H9 (cell line): ENCODE measurements around the gene IFIT1. TPM values are rescaled to one million over a fixed set of nuclear protein-coding genes. Genes with fewer than 3 reads are reported as not detected.

Experiments used
- DNase-seq: peaks from one replicate; pipeline ENCODE4 v3.0.0-alpha.2; 2017
- H2AFZ ChIP-seq: one replicate; pipeline ENCODE4 v1.6.1; 2013; ENCODE audit warnings: mild to moderate bottlenecking, low read length, control low read depth, moderate library complexity
- H2AK5ac ChIP-seq: 2 replicates; pipeline ENCODE4 v1.6.1; 2013; ENCODE audit warnings: low read length, control low read depth, mixed read lengths; ENCODE audit not compliant: insufficient read length
- H2BK120ac ChIP-seq: one replicate; pipeline ENCODE4 v1.6.1; 2013; ENCODE audit warnings: low read depth, mild to moderate bottlenecking, low read length, control low read depth, inconsistent platforms; ENCODE audit not compliant: poor library complexity, severe bottlenecking
- H2BK12ac ChIP-seq: 2 replicates; pipeline ENCODE4 v1.6.1; 2013; ENCODE audit warnings: low read length, control low read depth, mixed read lengths, low read depth; ENCODE audit not compliant: insufficient read length
- H2BK15ac ChIP-seq: 2 replicates; pipeline ENCODE4 v1.6.1; 2013; ENCODE audit warnings: low read depth, low read length, control low read depth
- H2BK20ac ChIP-seq: one replicate; pipeline ENCODE4 v1.6.1; 2013; ENCODE audit warnings: low read depth, mild to moderate bottlenecking, low read length, control low read depth, inconsistent platforms; ENCODE audit not compliant: poor library complexity, severe bottlenecking
- H2BK5ac ChIP-seq: 2 replicates; pipeline ENCODE4 v1.6.1; 2013; ENCODE audit warnings: low read length, control low read depth, mixed read lengths; ENCODE audit not compliant: insufficient read length
- H3K14ac ChIP-seq: 2 replicates; pipeline ENCODE4 v1.6.1; 2013; ENCODE audit warnings: low read length, control low read depth; ENCODE audit not compliant: insufficient read depth
- H3K18ac ChIP-seq: 2 replicates; pipeline ENCODE4 v1.6.1; 2013; ENCODE audit warnings: low read depth, mild to moderate bottlenecking, mixed read lengths, low read length, control low read depth; ENCODE audit not compliant: insufficient read length
- H3K23ac ChIP-seq: 2 replicates; pipeline ENCODE4 v1.6.1; 2013; ENCODE audit warnings: low read length, control low read depth, mixed read lengths, low read depth; ENCODE audit not compliant: insufficient read length
- H3K23me2 ChIP-seq: 2 replicates; pipeline ENCODE4 v1.6.1; 2013; ENCODE audit warnings: low read depth, mild to moderate bottlenecking, mixed read lengths, low read length, control low read depth; ENCODE audit not compliant: insufficient read length, poor library complexity, severe bottlenecking
- H3K27ac ChIP-seq: 2 replicates; pipeline ENCODE4 v1.5.1; 2013; ENCODE audit warnings: low read length, control low read depth, mixed read lengths, low read depth; ENCODE audit not compliant: insufficient read length
- H3K27me3 ChIP-seq: 2 replicates; pipeline ENCODE4 v1.6.1; 2013; ENCODE audit warnings: low read length, control low read depth, inconsistent platforms; ENCODE audit not compliant: insufficient read depth
- H3K4ac ChIP-seq: 2 replicates; pipeline ENCODE4 v1.6.1; 2013; ENCODE audit warnings: low read depth, mild to moderate bottlenecking, control low read depth, inconsistent platforms, low read length, moderate library complexity
- H3K4me1 ChIP-seq: 2 replicates; pipeline ENCODE4 v1.6.1; 2013; ENCODE audit warnings: low read length, control low read depth, inconsistent platforms; ENCODE audit not compliant: insufficient read depth
- H3K4me2 ChIP-seq: 2 replicates; pipeline ENCODE4 v1.6.1; 2013; ENCODE audit warnings: low read length, control low read depth, mixed read lengths; ENCODE audit not compliant: insufficient read length, insufficient read depth
- H3K56ac ChIP-seq: 2 replicates; pipeline ENCODE4 v1.6.1; 2013; ENCODE audit warnings: low read depth, mild to moderate bottlenecking, mixed read lengths, low read length, control low read depth; ENCODE audit not compliant: insufficient read length
- H3K79me1 ChIP-seq: 2 replicates; pipeline ENCODE4 v1.6.1; 2013; ENCODE audit warnings: low read depth, mild to moderate bottlenecking, moderate library complexity, low read length, control low read depth, inconsistent platforms; ENCODE audit not compliant: insufficient read depth, poor library complexity, severe bottlenecking
- H3K79me2 ChIP-seq: 2 replicates; pipeline ENCODE4 v1.6.1; 2013; ENCODE audit warnings: low read length, control low read depth, inconsistent platforms; ENCODE audit not compliant: insufficient read depth
- H3K9ac ChIP-seq: 2 replicates; pipeline ENCODE4 v1.6.1; 2013; ENCODE audit warnings: low read length, control low read depth, mixed read lengths; ENCODE audit not compliant: insufficient read length; ENCODE audit errors: extremely low read depth
- H3K9me3 ChIP-seq: one replicate; pipeline ENCODE4 v1.6.1; 2013; ENCODE audit warnings: low read depth, low read length, inconsistent platforms; ENCODE audit not compliant: control insufficient read depth
- H3T11ph ChIP-seq: one replicate; pipeline ENCODE4 v1.6.1; 2013; ENCODE audit warnings: mild to moderate bottlenecking, low read length, control low read depth, inconsistent platforms
- H4K20me1 ChIP-seq: one replicate; pipeline ENCODE4 v1.6.1; 2013; ENCODE audit not compliant: control insufficient read depth, insufficient read length, insufficient read depth
- H4K5ac ChIP-seq: 2 replicates; pipeline ENCODE4 v1.6.1; 2013; ENCODE audit warnings: low read depth, mild to moderate bottlenecking, mixed read lengths, low read length, control low read depth; ENCODE audit not compliant: insufficient read length
- H4K8ac ChIP-seq: replicated peaks from 2 replicates; pipeline ENCODE4 v1.6.1; 2013; ENCODE audit warnings: low read length, control low read depth, mixed read lengths, low read depth; ENCODE audit not compliant: insufficient read length
- H4K91ac ChIP-seq: 2 replicates; pipeline ENCODE4 v1.6.1; 2013; ENCODE audit warnings: low read depth, mild to moderate bottlenecking, moderate library complexity, mixed read lengths, low read length, control low read depth; ENCODE audit not compliant: insufficient read length
- H3K27ac Mint-ChIP-seq, 3 experiments: 2 replicates in 2 of 3; 3 replicates in 1 of 3; pipeline ENCODE4 v1.8.0; 2020 to 2021; ENCODE audit warnings: mixed read lengths in 3 of 3, mild to moderate bottlenecking in 1 of 3, moderate library complexity in 1 of 3
- H3K27me3 Mint-ChIP-seq: 2 replicates; pipeline ENCODE4 v1.8.0; 2021; ENCODE audit warnings: low read depth, mild to moderate bottlenecking, moderate library complexity, mixed read lengths
- H3K36me3 Mint-ChIP-seq, 3 experiments: 2 replicates in 2 of 3; 3 replicates in 1 of 3; pipeline ENCODE4 v1.8.0; 2020 to 2021; ENCODE audit warnings: low read depth in 3 of 3, mixed read lengths in 3 of 3; ENCODE audit not compliant: insufficient read depth in 1 of 3
- H3K4me1 Mint-ChIP-seq, 2 experiments: 2 replicates each; pipeline ENCODE4 v1.8.0; 2020; ENCODE audit warnings: mixed read lengths in 2 of 2
- H3K4me3 Mint-ChIP-seq, 2 experiments: 2 replicates in 1 of 2; 3 replicates in 1 of 2; pipeline ENCODE4 v1.8.0; 2020 to 2021; ENCODE audit warnings: mild to moderate bottlenecking in 2 of 2, mixed read lengths in 2 of 2, moderate library complexity in 1 of 2
- H3K9me3 Mint-ChIP-seq, 2 experiments: 2 replicates in 1 of 2; 3 replicates in 1 of 2; pipeline ENCODE4 v1.8.0; 2020; ENCODE audit warnings: mild to moderate bottlenecking in 2 of 2, mixed read lengths in 2 of 2, moderate library complexity in 1 of 2
- CTCF ChIP-seq: fragments of 200-600 bp; sonication (generic); conservative IDR thresholded peaks from 3 replicates; pipeline ENCODE4 v1.8.0; 2021; ENCODE audit warnings: antibody characterized with exemption, mild to moderate bottlenecking
- WGBS: extraction: QIAGEN DNeasy Blood & Tissue Kit; methylation state at CpG from one replicate; pipeline ENCODE4 v1.1.7; 2013; ENCODE audit warnings: missing lambda C conversion rate, low lambda C conversion rate, mixed read lengths; ENCODE audit not compliant: insufficient read length; ENCODE audit errors: extremely low coverage; 5-methylcytosine and 5-hydroxymethylcytosine counted together
- total RNA-seq: library from RNA; stranded (reverse); gene quantifications from 2 replicates; pipeline ENCODE4 v1.2.1, GENCODE V29; 2021

IFIT1 gene
- total RNA-seq, 1 experiment from 2014 or later, result 1.2 TPM

GRCh38 chr10:89346405-89347254 lies 45.8 kb upstream of the IFIT1 start:
- no peak overlapping the region for H3K4me3 Mint-ChIP-seq
- DNase-seq, result no peak
- H3K27ac Mint-ChIP-seq, result peak overlapping the region; percentile 95 to 97 (median 96)
- Histone ChIP-seq H3K79me2 (no peaks in the 10 kb centered on the region), H3K4ac (no peak overlapping the region; the same call in 1 of the 2 replicates), H2BK5ac (peak overlapping the region; percentile 65), H3K4me2 (no peak overlapping the region), H3K23ac (no peak overlapping the region), H2AFZ (peak overlapping the region; percentile 60), H3K18ac (peak overlapping the region; percentile 63), H4K20me1 (no peaks in the 10 kb centered on the region), H3K14ac (peak overlapping the region; percentile 51; the same call in 1 of the 2 replicates), H4K8ac (no peak overlapping the region), H3K27me3 (no peaks in the 10 kb centered on the region), H3K4me1 (peaks cover 21% of the 10 kb centered on the region), H3K56ac (no peak overlapping the region), H3K23me2 (no peaks in the 10 kb centered on the region), H2BK20ac (peak overlapping the region; percentile 78), H4K5ac (no peak overlapping the region), H3T11ph (peak overlapping the region; percentile 84), H3K9me3 (no peaks in the 10 kb centered on the region), H2BK15ac (no peak overlapping the region), H3K9ac (no peak overlapping the region), H3K79me1 (no peaks in the 10 kb centered on the region), H2BK12ac (no peak overlapping the region), H3K27ac (peak overlapping the region; percentile 63), H4K91ac (no peak overlapping the region), H2BK120ac (no peak overlapping the region), H2AK5ac (no peak overlapping the region)
- no peaks in the 10 kb centered on the region for H3K9me3 Mint-ChIP-seq
- no peaks in the 10 kb centered on the region; a peak in 1 of 7 replicates for H3K36me3 Mint-ChIP-seq
- no CpG with 5 or more reads among the region's 4 CpGs for WGBS
- no peak for TF ChIP-seq CTCF
- H3K4me1 Mint-ChIP-seq, result peaks cover 74% of the 10 kb centered on the region in 2 experiments
- H3K27me3 Mint-ChIP-seq, result no peaks in the 10 kb centered on the region
